OCI-LY3 (cell line): ENCODE data around the gene KRT4.

Experiments used
- H2AFZ ChIP-seq: fragments of 200-600, 300-600 bp; shearing (Covaris generic); 2 replicates; pipeline ENCODE4 v1.6.0; 2014; ENCODE audit warnings: antibody characterized with exemption, low read depth, low read length
- H3K27ac ChIP-seq: fragments of 200-600, 300-600 bp; sonication (generic); 2 replicates; pipeline ENCODE4 v1.5.1; 2014; ENCODE audit warnings: mild to moderate bottlenecking, low read length, moderate library complexity, mixed read lengths
- H3K27me3 ChIP-seq: fragments of 200-600, 300-600 bp; sonication (generic); 2 replicates; pipeline ENCODE4 v1.6.1; 2014; ENCODE audit warnings: low read depth, low read length, mixed read lengths
- H3K36me3 ChIP-seq: fragments of 200-600, 300-600 bp; sonication (generic); replicated peaks from 2 replicates; pipeline ENCODE3; 2014; ENCODE audit warnings: low read depth, low read length, mixed read lengths
- H3K4me1 ChIP-seq: fragments of 300-600, 200-600 bp; sonication (generic); 2 replicates; pipeline ENCODE4 v1.6.1; 2014; ENCODE audit warnings: low read length, mixed read lengths
- H3K4me2 ChIP-seq: fragments of 200-600, 300-600 bp; sonication (generic); 2 replicates; pipeline ENCODE4 v1.6.1; 2014; ENCODE audit warnings: low read length, mixed read lengths
- H3K4me3 ChIP-seq: fragments of 300-600, 200-600 bp; sonication (generic); 2 replicates; pipeline ENCODE4 v1.5.1; 2014; ENCODE audit warnings: antibody characterized with exemption, mild to moderate bottlenecking, low read length, moderate library complexity
- H3K79me2 ChIP-seq: fragments of 300-600, 200-600 bp; shearing (Covaris generic); 2 replicates; pipeline ENCODE4 v1.6.1; 2014; ENCODE audit warnings: mild to moderate bottlenecking, low read length, mixed read lengths
- H3K9ac ChIP-seq: fragments of 300-600, 200-600 bp; shearing (Covaris generic); 2 replicates; pipeline ENCODE4 v1.6.0; 2014; ENCODE audit warnings: mild to moderate bottlenecking, low read length, moderate library complexity
- H3K9me3 ChIP-seq: fragments of 200-600, 300-600 bp; shearing (Covaris generic); 2 replicates; pipeline ENCODE4 v1.6.1; 2014; ENCODE audit warnings: low read length, mixed read lengths; ENCODE audit not compliant: insufficient read depth
- H4K20me1 ChIP-seq: fragments of 200-600, 300-600 bp; sonication (generic); 2 replicates; pipeline ENCODE4 v1.6.1; 2016; ENCODE audit warnings: low read length, mixed read lengths; ENCODE audit not compliant: insufficient read depth
- EZH2phosphoT487 ChIP-seq: fragments of 200-600 bp; shearing (Covaris generic); IDR thresholded peaks from 2 replicates; pipeline ENCODE4 v1.6.1; 2018; ENCODE audit warnings: antibody characterized with exemption, mixed run types, low read depth
- TF ChIP-seq, protein P1 (sequence below): fragments of 200-600, 300-600 bp; sonication (generic); IDR thresholded peaks from 2 replicates; pipeline ENCODE4 v1.5.1; 2014; ENCODE audit warnings: antibody characterized with exemption, low read length, low read depth

Gene KRT4

GRCh38 chr12:52788876-52789636, 24.9 kb downstream of the KRT4 start:
- Histone ChIP-seq H3K79me2 (no peaks in the 10 kb centered on the region), H2AFZ (no peak overlapping the region), H3K27ac (no peak overlapping the region), H3K27me3 (peaks cover 14% of the 10 kb centered on the region), H3K36me3 (no peaks in the 10 kb centered on the region), H3K4me3 (no peak overlapping the region), H3K9ac (no peak overlapping the region), H3K4me1 (no peaks in the 10 kb centered on the region), H4K20me1 (no peaks in the 10 kb centered on the region), H3K4me2 (no peak overlapping the region), H3K9me3 (no peaks in the 10 kb centered on the region)
- TF ChIP-seq EZH2phosphoT487: no peak
- TF ChIP-seq, protein P1, sequence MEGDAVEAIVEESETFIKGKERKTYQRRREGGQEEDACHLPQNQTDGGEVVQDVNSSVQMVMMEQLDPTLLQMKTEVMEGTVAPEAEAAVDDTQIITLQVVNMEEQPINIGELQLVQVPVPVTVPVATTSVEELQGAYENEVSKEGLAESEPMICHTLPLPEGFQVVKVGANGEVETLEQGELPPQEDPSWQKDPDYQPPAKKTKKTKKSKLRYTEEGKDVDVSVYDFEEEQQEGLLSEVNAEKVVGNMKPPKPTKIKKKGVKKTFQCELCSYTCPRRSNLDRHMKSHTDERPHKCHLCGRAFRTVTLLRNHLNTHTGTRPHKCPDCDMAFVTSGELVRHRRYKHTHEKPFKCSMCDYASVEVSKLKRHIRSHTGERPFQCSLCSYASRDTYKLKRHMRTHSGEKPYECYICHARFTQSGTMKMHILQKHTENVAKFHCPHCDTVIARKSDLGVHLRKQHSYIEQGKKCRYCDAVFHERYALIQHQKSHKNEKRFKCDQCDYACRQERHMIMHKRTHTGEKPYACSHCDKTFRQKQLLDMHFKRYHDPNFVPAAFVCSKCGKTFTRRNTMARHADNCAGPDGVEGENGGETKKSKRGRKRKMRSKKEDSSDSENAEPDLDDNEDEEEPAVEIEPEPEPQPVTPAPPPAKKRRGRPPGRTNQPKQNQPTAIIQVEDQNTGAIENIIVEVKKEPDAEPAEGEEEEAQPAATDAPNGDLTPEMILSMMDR: no peak

- Histone ChIP-seq H3K4me1 (no peaks in the 10 kb centered on the region), H3K79me2 (no peaks in the 10 kb centered on the region), H3K4me3 (no peak overlapping the region), H3K4me2 (no peak overlapping the region), H3K9ac (no peak overlapping the region), H2AFZ (no peak overlapping the region), H4K20me1 (no peaks in the 10 kb centered on the region), H3K9me3 (no peaks in the 10 kb centered on the region), H3K27me3 (peaks cover 21% of the 10 kb centered on the region), H3K36me3 (no peaks in the 10 kb centered on the region), H3K27ac (no peak overlapping the region)
- no peak for TF ChIP-seq EZH2phosphoT487
These were observed 25.6 kb downstream of the KRT4 start for GRCh38 chr12:52788192-52788875.

GRCh38 chr12:52787324-52788191, 26.4 kb downstream of the KRT4 start:
- no peak for TF ChIP-seq EZH2phosphoT487
- TF ChIP-seq, protein P1: no peak
- no peaks in the 10 kb centered on the region for H3K9me3 ChIP-seq
- no peaks in the 10 kb centered on the region for H4K20me1 ChIP-seq
- no peak overlapping the region for H2AFZ ChIP-seq
- no peak overlapping the region for H3K4me3 ChIP-seq
- no peaks in the 10 kb centered on the region for H3K4me1 ChIP-seq
- H3K9ac ChIP-seq: no peak overlapping the region
- H3K36me3 ChIP-seq: no peaks in the 10 kb centered on the region
- no peak overlapping the region for H3K4me2 ChIP-seq
- no peak overlapping the region for H3K27ac ChIP-seq
- no peaks in the 10 kb centered on the region for H3K79me2 ChIP-seq
- peaks cover 24% of the 10 kb centered on the region for H3K27me3 ChIP-seq

DNA sequence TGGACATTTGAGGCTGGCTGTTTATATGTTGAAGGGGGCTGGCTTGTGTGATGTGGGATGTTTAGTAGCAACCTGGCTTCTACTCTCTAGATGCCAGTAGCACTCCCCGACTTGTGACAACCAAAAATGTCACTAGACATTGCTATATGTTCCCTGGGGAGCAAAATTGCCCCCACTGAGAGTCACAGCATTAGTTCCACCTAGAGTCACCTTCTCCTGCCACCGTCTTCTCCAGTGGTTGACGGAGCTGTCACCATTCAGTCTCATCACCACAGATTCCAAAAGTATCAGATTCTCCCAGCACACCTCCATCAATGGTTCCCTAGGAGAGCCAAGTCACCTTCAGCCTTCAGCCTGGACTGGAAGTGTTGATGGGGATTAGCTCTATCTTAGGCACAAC, 29.0 kb downstream of the KRT4 start:
- H2AFZ ChIP-seq: no peak overlapping the region
- H3K9ac ChIP-seq: no peak overlapping the region
- no peaks in the 10 kb centered on the region for H4K20me1 ChIP-seq
- H3K4me3 ChIP-seq: no peak overlapping the region
- no peaks in the 10 kb centered on the region for H3K79me2 ChIP-seq
- H3K27me3 ChIP-seq: peaks cover 34% of the 10 kb centered on the region
- H3K9me3 ChIP-seq: no peaks in the 10 kb centered on the region
- no peak for TF ChIP-seq EZH2phosphoT487
- TF ChIP-seq, protein P1: no peak
- H3K27ac ChIP-seq: no peak overlapping the region
- no peaks in the 10 kb centered on the region for H3K36me3 ChIP-seq
- no peak overlapping the region for H3K4me2 ChIP-seq
- H3K4me1 ChIP-seq: no peaks in the 10 kb centered on the region
